ENCODE measurements around the gene GFOD1.

DNA sequence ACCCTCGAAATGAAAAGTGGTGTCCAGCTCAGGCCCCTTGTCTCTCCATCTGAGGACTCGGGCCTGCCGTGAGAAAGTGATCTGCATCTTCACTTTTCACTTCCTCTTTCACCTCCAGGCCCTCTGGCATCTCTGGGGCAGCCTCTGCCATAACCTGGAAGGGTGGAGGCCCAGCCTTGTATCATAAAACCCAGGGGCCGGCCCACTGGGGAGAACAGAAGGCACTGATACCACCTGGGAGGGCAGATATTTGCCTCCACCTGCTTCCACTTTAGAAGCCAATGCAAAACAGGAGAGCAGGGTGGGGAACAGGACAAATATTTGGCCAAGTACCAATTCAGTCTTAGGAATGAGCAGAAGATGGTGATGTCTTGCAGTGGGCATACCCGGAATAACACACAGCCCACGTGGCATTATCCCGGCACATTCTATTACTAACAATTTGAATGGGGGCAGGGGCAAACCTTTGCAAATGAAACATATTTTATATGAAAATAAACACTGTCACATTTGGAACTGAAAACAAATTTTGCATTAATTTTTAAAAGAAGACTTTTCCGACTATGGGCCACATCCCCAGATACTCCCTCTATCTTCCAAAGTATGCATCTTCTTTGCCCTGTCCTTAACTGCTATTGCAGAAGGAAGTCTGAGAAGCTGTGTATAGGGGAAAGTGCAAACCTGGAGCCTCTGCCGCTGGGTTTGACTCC lies 89.9 kb downstream of the GFOD1 start:
- TF ChIP-seq, protein P1, sequence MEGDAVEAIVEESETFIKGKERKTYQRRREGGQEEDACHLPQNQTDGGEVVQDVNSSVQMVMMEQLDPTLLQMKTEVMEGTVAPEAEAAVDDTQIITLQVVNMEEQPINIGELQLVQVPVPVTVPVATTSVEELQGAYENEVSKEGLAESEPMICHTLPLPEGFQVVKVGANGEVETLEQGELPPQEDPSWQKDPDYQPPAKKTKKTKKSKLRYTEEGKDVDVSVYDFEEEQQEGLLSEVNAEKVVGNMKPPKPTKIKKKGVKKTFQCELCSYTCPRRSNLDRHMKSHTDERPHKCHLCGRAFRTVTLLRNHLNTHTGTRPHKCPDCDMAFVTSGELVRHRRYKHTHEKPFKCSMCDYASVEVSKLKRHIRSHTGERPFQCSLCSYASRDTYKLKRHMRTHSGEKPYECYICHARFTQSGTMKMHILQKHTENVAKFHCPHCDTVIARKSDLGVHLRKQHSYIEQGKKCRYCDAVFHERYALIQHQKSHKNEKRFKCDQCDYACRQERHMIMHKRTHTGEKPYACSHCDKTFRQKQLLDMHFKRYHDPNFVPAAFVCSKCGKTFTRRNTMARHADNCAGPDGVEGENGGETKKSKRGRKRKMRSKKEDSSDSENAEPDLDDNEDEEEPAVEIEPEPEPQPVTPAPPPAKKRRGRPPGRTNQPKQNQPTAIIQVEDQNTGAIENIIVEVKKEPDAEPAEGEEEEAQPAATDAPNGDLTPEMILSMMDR (IDR thresholded peaks at IDR 0.05), result peak in 1 of 4 experiments; percentile 35
- TF ChIP-seq POLR2A (IDR thresholded peaks at IDR 0.05) (no peak), EP300 (IDR thresholded peaks at IDR 0.05) (no peak)

All from gastroesophageal sphincter (tissue), 3 donors.